HG03565 (cell line): ENCODE measurements around the gene CD320.

ENCODE experiments used
- ATAC-seq: cut with Tn5 transposase; IDR thresholded peaks from one replicate; pipeline ENCODE4 v1.9.1; 2021; ENCODE audit warnings: mild to moderate bottlenecking, moderate library complexity; ENCODE audit not compliant: unreplicated experiment

CD320 gene

DNA sequence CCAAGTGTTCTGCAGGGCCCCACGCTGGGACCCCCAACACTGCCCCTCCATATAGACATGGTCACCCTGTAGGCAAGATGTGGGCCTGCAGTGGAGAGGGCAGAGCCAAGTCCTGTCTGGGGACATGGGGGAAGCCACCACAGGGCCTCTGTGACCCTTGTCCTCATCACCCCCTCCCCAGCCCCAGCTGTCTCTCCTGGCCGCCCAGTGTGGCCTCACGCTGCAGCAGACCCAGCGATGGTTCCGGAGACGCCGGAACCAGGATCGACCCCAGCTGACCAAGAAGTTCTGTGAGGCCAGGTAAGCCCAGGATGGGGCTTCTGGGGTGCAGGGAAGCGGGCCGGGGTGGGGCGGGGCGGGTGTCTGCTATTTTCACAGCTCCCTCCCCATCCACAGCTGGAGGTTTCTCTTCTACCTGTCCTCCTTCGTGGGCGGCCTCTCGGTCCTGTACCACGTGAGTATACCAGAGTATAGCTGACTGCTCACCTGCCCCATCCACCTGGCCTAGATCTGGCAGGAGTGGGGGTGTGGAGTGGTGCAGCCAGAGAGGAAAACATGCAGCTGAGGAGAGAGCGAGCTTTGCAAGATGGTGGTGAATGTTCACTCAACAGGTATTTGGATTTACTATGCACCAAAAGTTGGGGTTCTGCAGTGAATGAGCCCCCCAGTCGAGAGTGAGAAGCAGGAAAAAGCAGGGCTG lies 52.6 kb downstream of the CD320 start:
- no peak for ATAC-seq

DNA sequence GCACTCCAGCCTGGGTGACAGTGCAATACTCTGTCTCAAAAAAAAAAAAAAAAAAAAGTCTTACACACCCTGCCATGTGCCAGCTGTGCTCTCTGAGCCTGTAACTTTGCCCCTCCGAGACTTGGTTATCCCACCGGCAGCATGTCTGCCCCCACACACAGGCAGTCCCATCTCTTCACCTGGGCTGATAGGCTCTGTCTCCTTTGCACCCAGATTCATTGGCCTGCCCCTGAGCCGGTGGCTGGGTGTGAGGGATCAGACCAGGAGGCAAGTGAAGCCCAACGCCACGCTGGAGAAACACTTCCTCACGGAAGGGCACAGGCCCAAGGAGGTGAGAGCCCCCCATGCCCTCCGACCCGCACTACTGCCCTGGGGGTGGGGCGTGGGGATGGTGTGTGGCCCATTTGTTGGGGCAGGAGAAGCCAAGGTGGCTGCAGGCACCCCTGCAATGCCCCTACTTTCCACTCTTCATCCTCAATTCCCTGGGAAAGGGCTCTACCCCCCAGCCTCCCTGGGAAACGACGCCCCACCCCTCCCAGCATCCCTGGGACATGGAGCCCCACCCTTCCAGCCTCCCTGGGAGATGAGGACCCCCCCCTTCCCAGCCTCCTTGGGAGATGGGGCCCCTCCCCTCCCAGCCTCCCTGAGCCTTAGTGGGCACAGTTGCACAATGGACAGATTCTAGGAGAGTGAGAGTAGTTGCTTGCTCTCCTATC lies 53.7 kb downstream of the CD320 start:
- ATAC-seq: no peak

DNA sequence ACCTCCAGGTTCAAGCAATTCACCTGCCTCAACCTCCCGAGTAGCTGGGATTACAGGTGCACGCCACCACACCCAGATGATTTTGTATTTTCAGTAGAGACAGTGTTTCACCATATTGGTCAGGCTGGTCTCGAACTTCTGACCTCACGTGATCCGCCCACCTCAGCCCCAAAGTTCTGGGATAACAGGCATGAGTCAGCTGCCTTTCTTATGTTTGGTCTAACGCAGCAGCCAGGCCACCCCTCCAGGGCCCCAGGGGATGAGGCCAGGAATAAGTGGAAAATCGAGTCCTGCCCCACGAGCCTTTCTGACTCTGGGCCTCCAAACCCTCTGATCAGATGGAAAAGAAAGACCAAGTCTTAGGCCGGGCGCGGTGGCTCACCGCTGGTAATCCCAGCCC lies 54.5 kb downstream of the CD320 start:
- no peak for ATAC-seq

DNA sequence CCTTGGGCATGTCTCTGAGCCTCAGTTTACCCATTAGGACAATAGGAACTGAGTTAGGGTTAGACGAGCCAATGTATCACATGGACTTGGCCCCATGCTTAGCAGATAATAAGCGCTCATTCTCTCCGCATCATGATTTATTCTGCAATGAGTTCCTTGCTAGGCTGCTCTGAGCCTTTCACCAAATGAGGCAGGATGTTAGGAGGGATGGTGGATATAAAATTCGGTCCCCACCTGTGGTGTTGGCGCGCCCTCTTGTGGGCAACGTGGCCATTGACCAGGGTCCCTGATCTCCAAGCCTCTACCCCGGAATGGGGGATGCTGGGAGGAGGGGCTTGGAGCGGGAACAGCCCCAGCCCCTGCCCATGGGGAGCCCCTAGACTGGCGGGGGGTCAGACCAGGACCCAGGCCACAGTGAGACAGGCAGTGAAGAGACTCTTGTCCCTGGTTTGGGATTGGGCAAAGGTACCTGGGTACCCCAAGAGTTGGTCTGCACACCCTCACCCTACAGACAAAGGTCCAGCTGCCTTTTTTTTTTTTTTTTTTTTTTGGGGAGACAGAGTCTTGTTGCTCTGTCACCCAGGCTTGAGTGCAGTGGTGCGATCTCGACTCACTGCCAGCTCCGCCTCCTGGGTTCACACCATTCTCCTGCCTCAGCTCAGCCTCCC lies 55.1 kb downstream of the CD320 start:
- ATAC-seq: no peak
